HEK293 (cell line): Measurements from ENCODE around the gene FOXL2NB.

Experiments
- CTCF ChIP-seq: fragments of 450-650 bp; formaldehyde crosslinking; IDR thresholded peaks from 2 replicates; pipeline ENCODE4 v1.5.1; 2016; ENCODE audit warnings: missing biosample characterization, missing genetic modification characterization
- TCF7L2 ChIP-seq: IDR thresholded peaks from 2 replicates; pipeline ENCODE4 v1.6.1; 2011; ENCODE audit warnings: low read depth, mild to moderate bottlenecking, inconsistent platforms, low read length, moderate library complexity, borderline replicate concordance
- ZBTB11 ChIP-seq: fragments of 450-650 bp; formaldehyde crosslinking; conservative IDR thresholded peaks from 2 replicates; pipeline ENCODE4 v1.5.1; 2016; ENCODE audit warnings: low read depth, missing biosample characterization, missing genetic modification characterization
- ZBTB8A ChIP-seq: fragments of 450-650 bp; formaldehyde crosslinking; IDR thresholded peaks from 2 replicates; pipeline ENCODE4 v1.5.1; 2016; ENCODE audit warnings: missing biosample characterization, missing genetic modification characterization
- ZFP3 ChIP-seq: fragments of 450-650 bp; formaldehyde crosslinking; IDR thresholded peaks from 2 replicates; pipeline ENCODE4 v1.5.1; 2016; ENCODE audit warnings: low read depth, missing biosample characterization, missing genetic modification characterization
- ZNF114 ChIP-seq: fragments of 450-650 bp; formaldehyde crosslinking; IDR thresholded peaks from 2 replicates; pipeline ENCODE4 v1.5.0; 2017; ENCODE audit warnings: missing biosample characterization, missing genetic modification characterization
- ZNF132 ChIP-seq: fragments of 450-650 bp; formaldehyde crosslinking; IDR thresholded peaks from 2 replicates; pipeline ENCODE4 v1.5.1; 2017; ENCODE audit warnings: missing biosample characterization, missing genetic modification characterization, borderline replicate concordance
- ZNF692 ChIP-seq: fragments of 450-650 bp; formaldehyde crosslinking; IDR thresholded peaks from 2 replicates; pipeline ENCODE4 v1.5.1; 2016; ENCODE audit warnings: missing biosample characterization, missing genetic modification characterization
- ZNF776 ChIP-seq: fragments of 450-650 bp; formaldehyde crosslinking; IDR thresholded peaks from 2 replicates; pipeline ENCODE4 v1.5.0; 2017; ENCODE audit warnings: missing biosample characterization, missing genetic modification characterization, borderline replicate concordance

GRCh38 chr3:138944929-138945708 lies 1.9 kb upstream of the FOXL2NB start:
- no peak for TF ChIP-seq ZFP3 (tag by site-specific recombination)
- no peak for TF ChIP-seq CTCF (tag by site-specific recombination)
- no peak for TF ChIP-seq ZNF692
- no peak for TF ChIP-seq ZBTB11 (tag by site-specific recombination)
- no peak for TF ChIP-seq ZNF114 (tag by site-specific recombination)
- no peak for TF ChIP-seq TCF7L2
- TF ChIP-seq ZNF132 (tag by site-specific recombination), result no peak
- TF ChIP-seq ZNF776 (tag by site-specific recombination), result no peak
- TF ChIP-seq ZBTB8A (tag by site-specific recombination), result no peak
